Measurements from ENCODE around the gene SMPDL3A. TPM values are rescaled to one million over a fixed set of nuclear protein-coding genes. Genes with fewer than 3 reads are reported as not detected.

SMPDL3A gene
- total RNA-seq, 1 donor: 23.5 TPM

DNA sequence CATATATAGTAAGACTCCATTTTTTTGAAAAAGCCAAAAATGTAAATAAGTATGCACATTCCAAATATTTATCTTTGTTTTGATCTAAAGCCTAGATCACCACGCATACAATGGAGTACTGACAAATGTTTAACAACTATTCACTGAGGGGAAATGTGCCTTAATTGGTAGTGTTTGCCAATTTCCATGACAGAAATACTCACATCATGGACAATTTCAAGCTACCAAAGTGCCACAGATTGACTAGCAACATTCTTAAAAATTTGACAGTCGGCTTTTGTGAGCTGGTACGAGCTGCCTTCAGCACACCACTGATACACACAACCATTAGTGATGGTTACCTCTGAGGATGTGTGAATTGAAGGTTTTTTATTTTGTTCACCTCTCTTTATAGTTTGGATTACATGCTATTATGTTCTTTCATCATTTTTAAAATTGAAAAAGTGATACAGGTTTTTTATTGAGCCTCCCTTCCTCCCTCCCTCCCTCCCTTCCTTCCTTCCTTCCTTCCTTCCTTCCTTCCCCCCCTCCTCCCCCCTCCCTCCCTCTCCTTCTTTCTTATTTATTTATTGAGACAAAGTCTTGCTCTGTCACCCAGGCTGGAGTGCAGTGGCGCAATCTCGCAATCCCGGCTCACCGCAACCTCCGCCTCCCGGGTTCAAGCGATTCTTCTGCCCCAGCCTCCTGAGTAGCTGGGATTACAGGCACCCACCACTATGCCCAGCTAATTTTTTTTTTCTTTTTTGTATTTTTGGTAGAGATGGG, 19.2 kb downstream of the SMPDL3A start:
- Histone ChIP-seq H2AFZ (ENCODE audit: low read length) (no peak overlapping the region), H3K27me3 (ENCODE audit: insufficient read depth, low read length) (no peaks in the 10 kb centered on the region), H4K20me1 (ENCODE audit: insufficient read depth, low read length) (no peaks in the 10 kb centered on the region), H3K4me2 (ENCODE audit: insufficient read depth, low read length) (no peak overlapping the region), H3K79me2 (ENCODE audit: insufficient read depth, low read length) (no peaks in the 10 kb centered on the region), H3K4me1 (ENCODE audit: insufficient read depth, low read length) (peaks cover 2% of the 10 kb centered on the region), H3K27ac (ENCODE audit: low read depth, low read length) (no peak overlapping the region), H3K9me3 (ENCODE audit: low read depth, low read length) (no peaks in the 10 kb centered on the region), H3K36me3 (ENCODE audit: insufficient read depth, low read length) (no peaks in the 10 kb centered on the region), H3K4me3 (ENCODE audit: insufficient read depth, low read length) (no peak overlapping the region)
- DNase-seq (ENCODE audit: insufficient read length, low spot score, missing footprints): no peak
- TF ChIP-seq, protein P1, sequence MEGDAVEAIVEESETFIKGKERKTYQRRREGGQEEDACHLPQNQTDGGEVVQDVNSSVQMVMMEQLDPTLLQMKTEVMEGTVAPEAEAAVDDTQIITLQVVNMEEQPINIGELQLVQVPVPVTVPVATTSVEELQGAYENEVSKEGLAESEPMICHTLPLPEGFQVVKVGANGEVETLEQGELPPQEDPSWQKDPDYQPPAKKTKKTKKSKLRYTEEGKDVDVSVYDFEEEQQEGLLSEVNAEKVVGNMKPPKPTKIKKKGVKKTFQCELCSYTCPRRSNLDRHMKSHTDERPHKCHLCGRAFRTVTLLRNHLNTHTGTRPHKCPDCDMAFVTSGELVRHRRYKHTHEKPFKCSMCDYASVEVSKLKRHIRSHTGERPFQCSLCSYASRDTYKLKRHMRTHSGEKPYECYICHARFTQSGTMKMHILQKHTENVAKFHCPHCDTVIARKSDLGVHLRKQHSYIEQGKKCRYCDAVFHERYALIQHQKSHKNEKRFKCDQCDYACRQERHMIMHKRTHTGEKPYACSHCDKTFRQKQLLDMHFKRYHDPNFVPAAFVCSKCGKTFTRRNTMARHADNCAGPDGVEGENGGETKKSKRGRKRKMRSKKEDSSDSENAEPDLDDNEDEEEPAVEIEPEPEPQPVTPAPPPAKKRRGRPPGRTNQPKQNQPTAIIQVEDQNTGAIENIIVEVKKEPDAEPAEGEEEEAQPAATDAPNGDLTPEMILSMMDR (IDR thresholded peaks at IDR 0.05; ENCODE audit: extremely low read depth, low read depth, low read length): no peak

DNA sequence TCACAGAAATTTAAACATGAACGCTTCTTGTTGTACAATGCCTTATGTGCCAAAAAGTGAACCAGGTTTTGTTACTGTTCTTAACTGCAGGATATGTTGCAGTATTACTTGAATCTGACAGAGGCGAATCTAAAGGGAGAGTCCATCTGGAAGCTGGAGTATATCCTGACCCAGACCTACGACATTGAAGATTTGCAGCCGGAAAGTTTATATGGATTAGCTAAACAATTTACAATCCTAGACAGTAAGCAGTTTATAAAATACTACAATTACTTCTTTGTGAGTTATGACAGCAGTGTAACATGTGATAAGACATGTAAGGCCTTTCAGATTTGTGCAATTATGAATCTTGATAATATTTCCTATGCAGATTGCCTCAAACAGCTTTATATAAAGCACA, 19.9 kb downstream of the SMPDL3A start:
- Histone ChIP-seq H3K79me2 (ENCODE audit: insufficient read depth, low read length) (no peaks in the 10 kb centered on the region), H3K36me3 (ENCODE audit: insufficient read depth, low read length) (no peaks in the 10 kb centered on the region), H3K9me3 (ENCODE audit: low read depth, low read length) (no peaks in the 10 kb centered on the region), H2AFZ (ENCODE audit: low read length) (no peak overlapping the region), H3K4me3 (ENCODE audit: insufficient read depth, low read length) (no peak overlapping the region), H3K27ac (ENCODE audit: low read depth, low read length) (no peak overlapping the region), H3K4me1 (ENCODE audit: insufficient read depth, low read length) (no peaks in the 10 kb centered on the region), H4K20me1 (ENCODE audit: insufficient read depth, low read length) (no peaks in the 10 kb centered on the region), H3K4me2 (ENCODE audit: insufficient read depth, low read length) (no peak overlapping the region), H3K27me3 (ENCODE audit: insufficient read depth, low read length) (no peaks in the 10 kb centered on the region)
- DNase-seq (ENCODE audit: insufficient read length, low spot score, missing footprints): no peak
- TF ChIP-seq, protein P1 (IDR thresholded peaks at IDR 0.05; ENCODE audit: extremely low read depth, low read depth, low read length): no peak

DNA sequence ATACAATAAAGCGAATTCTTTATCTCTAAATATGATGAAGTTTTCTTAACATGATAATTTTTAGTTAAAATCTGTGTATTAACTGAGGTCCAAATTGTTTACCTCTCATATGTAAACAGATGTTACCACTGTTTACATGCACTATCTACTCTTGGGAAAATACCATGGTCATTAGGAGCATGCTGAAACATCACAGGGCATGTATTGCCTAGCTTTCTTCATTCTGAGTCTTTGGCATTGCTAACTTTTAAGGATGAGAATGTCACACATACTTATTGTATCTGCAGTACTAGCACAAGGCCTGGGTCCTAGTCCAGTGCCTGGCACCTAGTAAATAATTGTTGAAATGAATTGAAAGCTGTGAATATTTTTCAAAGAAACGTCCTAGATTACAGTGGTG, 20.6 kb downstream of the SMPDL3A start:
- H3K4me1 ChIP-seq (ENCODE audit: insufficient read depth, low read length): no peaks in the 10 kb centered on the region
- H3K27ac ChIP-seq (ENCODE audit: low read depth, low read length): no peak overlapping the region
- DNase-seq (ENCODE audit: insufficient read length, low spot score, missing footprints): no peak
- no peaks in the 10 kb centered on the region for H3K9me3 ChIP-seq (ENCODE audit: low read depth, low read length)
- H4K20me1 ChIP-seq (ENCODE audit: insufficient read depth, low read length): no peaks in the 10 kb centered on the region
- no peaks in the 10 kb centered on the region for H3K79me2 ChIP-seq (ENCODE audit: insufficient read depth, low read length)
- no peak overlapping the region for H2AFZ ChIP-seq (ENCODE audit: low read length)
- no peak overlapping the region for H3K4me2 ChIP-seq (ENCODE audit: insufficient read depth, low read length)
- no peak overlapping the region for H3K4me3 ChIP-seq (ENCODE audit: insufficient read depth, low read length)
- no peaks in the 10 kb centered on the region for H3K27me3 ChIP-seq (ENCODE audit: insufficient read depth, low read length)
- H3K36me3 ChIP-seq (ENCODE audit: insufficient read depth, low read length): no peaks in the 10 kb centered on the region
- TF ChIP-seq, protein P1 (IDR thresholded peaks at IDR 0.05; ENCODE audit: extremely low read depth, low read depth, low read length): no peak

DNA sequence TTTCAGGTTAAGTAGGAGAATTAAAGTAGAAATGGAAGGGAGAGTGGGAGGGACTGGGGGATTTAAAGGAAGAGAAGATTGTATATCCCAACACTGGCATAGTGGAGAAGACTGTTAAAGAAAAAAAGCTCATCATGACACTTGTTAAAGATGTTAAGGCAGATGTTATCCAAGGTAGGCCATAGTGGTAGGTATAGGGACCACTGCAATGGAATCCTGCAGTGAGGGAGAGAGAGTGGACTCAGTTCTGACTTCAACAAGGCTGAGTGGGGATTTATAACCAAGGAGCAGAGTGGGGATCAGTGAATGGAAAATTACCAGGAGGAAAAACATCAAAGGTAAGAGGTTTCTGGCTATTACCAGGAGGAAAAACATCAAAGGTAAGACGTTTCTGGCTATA, 21.1 kb downstream of the SMPDL3A start:
- H3K4me1 ChIP-seq (ENCODE audit: insufficient read depth, low read length): no peaks in the 10 kb centered on the region
- no peak overlapping the region for H3K4me2 ChIP-seq (ENCODE audit: insufficient read depth, low read length)
- no peak overlapping the region for H3K4me3 ChIP-seq (ENCODE audit: insufficient read depth, low read length)
- H3K27ac ChIP-seq (ENCODE audit: low read depth, low read length): no peak overlapping the region
- H3K79me2 ChIP-seq (ENCODE audit: insufficient read depth, low read length): no peaks in the 10 kb centered on the region
- no peaks in the 10 kb centered on the region for H3K27me3 ChIP-seq (ENCODE audit: insufficient read depth, low read length)
- H4K20me1 ChIP-seq (ENCODE audit: insufficient read depth, low read length): no peaks in the 10 kb centered on the region
- no peak for DNase-seq (ENCODE audit: insufficient read length, low spot score, missing footprints)
- no peak overlapping the region for H2AFZ ChIP-seq (ENCODE audit: low read length)
- H3K36me3 ChIP-seq (ENCODE audit: insufficient read depth, low read length): no peaks in the 10 kb centered on the region
- no peaks in the 10 kb centered on the region for H3K9me3 ChIP-seq (ENCODE audit: low read depth, low read length)
- TF ChIP-seq, protein P1 (IDR thresholded peaks at IDR 0.05; ENCODE audit: extremely low read depth, low read depth, low read length): no peak

Measured in osteoblast (primary cell).